PC-3 (cell line): ENCODE data around the gene STAT5A. TPM values are rescaled to one million over a fixed set of nuclear protein-coding genes. Genes with fewer than 3 reads are reported as not detected.

Experiments
- ATAC-seq: fragments of 200-7000 bp; cut with Tn5 transposase; 2 replicates; pipeline ENCODE4 v1.9.1; 2020; ENCODE audit warnings: mild to moderate bottlenecking, moderate library complexity
- BruUV-seq: library from RNA; stranded (reverse); fragments of 400-500 nt; replicated peaks from 2 replicates; lab custom pipeline; 2021; lab: Mats Ljungman, UMichigan
- CTCF ChIA-PET: fragments of 300-600 bp; sonication (Branson Sonifier 250); formaldehyde crosslinking; loops from one replicate; lab custom pipeline; 2022; ENCODE audit warnings: antibody characterized with exemption; lab: Charles Lee
- POLR2A ChIA-PET: fragments of 300-600 bp; sonication (Branson Sonifier 250); formaldehyde crosslinking; loops from one replicate; lab custom pipeline; 2022; ENCODE audit warnings: antibody characterized with exemption; ENCODE audit not compliant: unreplicated experiment; lab: Charles Lee
- DNase-seq: peaks from one replicate; pipeline ENCODE4 v3.0.0-alpha.2; 2015
- H2AFZ ChIP-seq: fragments of 300-600 bp; sonication (generic); 2 replicates; pipeline ENCODE4 v1.6.0; 2016; ENCODE audit warnings: antibody characterized with exemption, low read length
- H3F3A ChIP-seq: fragments of 300-600 bp; sonication (generic); one replicate; pipeline ENCODE4 v1.6.0; 2017; ENCODE audit warnings: antibody characterized with exemption, low read length, control low read depth, mild to moderate bottlenecking; ENCODE audit not compliant: unreplicated experiment
- H3K27ac ChIP-seq: fragments of 300-600 bp; sonication (generic); 2 replicates; pipeline ENCODE4 v1.5.1; 2016; ENCODE audit warnings: mild to moderate bottlenecking, low read length
- H3K27me3 ChIP-seq: fragments of 300-600 bp; sonication (generic); 2 replicates; pipeline ENCODE4 v1.6.1; 2016; ENCODE audit warnings: low read length, mixed read lengths
- H3K36me3 ChIP-seq: fragments of 300-600 bp; sonication (generic); 2 replicates; pipeline ENCODE4 v1.6.1; 2016; ENCODE audit warnings: low read depth, mixed run types, low read length, mixed read lengths
- H3K4me1 ChIP-seq: fragments of 300-600 bp; sonication (generic); 2 replicates; pipeline ENCODE4 v1.5.1; 2016; ENCODE audit warnings: low read length; ENCODE audit not compliant: insufficient read depth
- H3K4me2 ChIP-seq: fragments of 300-600 bp; sonication (generic); 2 replicates; pipeline ENCODE4 v1.6.0; 2016; ENCODE audit warnings: low read length
- H3K4me3 ChIP-seq: fragments of 300-600 bp; sonication (generic); 2 replicates; pipeline ENCODE4 v1.5.1; 2016; ENCODE audit warnings: mild to moderate bottlenecking, low read length, mixed read lengths
- H3K79me2 ChIP-seq: fragments of 300-600 bp; sonication (generic); 2 replicates; pipeline ENCODE4 v1.6.1; 2017; ENCODE audit warnings: low read length, mixed read lengths
- H3K9ac ChIP-seq: fragments of 300-600 bp; sonication (generic); 2 replicates; pipeline ENCODE4 v1.6.0; 2016; ENCODE audit warnings: mild to moderate bottlenecking, low read length
- H3K9me2 ChIP-seq: fragments of 300-600 bp; sonication (generic); replicated peaks from 2 replicates; pipeline ENCODE4 v1.6.1; 2016; ENCODE audit warnings: mixed run types, low read length, mixed read lengths
- H3K9me3 ChIP-seq: fragments of 300-600 bp; sonication (generic); 2 replicates; pipeline ENCODE4 v1.6.1; 2016; ENCODE audit warnings: low read length, mixed read lengths
- H4K20me1 ChIP-seq: fragments of 300-600 bp; sonication (generic); 2 replicates; pipeline ENCODE4 v1.6.1; 2016; ENCODE audit warnings: low read length, mixed read lengths
- EZH2 ChIP-seq: fragments of 300-600 bp; sonication (generic); IDR thresholded peaks from one replicate; pipeline ENCODE4 v1.6.1; 2017; ENCODE audit warnings: antibody characterized with exemption, mild to moderate bottlenecking, low read length; ENCODE audit not compliant: unreplicated experiment
- EZH2phosphoT487 ChIP-seq: fragments of 300-600 bp; sonication (generic); IDR thresholded peaks from 2 replicates; pipeline ENCODE4 v1.6.1; 2018; ENCODE audit warnings: mild to moderate bottlenecking, antibody characterized with exemption, low read length, borderline replicate concordance
- intact Hi-C: fragments of 100-400 bp; cut with micrococcal nuclease; formaldehyde crosslinking; loops from 2 replicates; pipeline ENCODE4 v1.9.0; 2023
- total RNA-seq: library from RNA; depleted of rRNA; stranded (reverse); fragments of >200 nt; gene quantifications from 2 replicates; pipeline ENCODE4 v1.2.3, GENCODE V29; 2014
- TF ChIP-seq, protein P1 (sequence below): fragments of 300-600 bp; sonication (generic); conservative IDR thresholded peaks from 2 replicates; pipeline ENCODE4 v1.5.1; 2017; ENCODE audit warnings: antibody characterized with exemption, low read depth, mild to moderate bottlenecking, low read length

STAT5A gene
- total RNA-seq, 1 experiment from 2014 or later, result not detected

DNA sequence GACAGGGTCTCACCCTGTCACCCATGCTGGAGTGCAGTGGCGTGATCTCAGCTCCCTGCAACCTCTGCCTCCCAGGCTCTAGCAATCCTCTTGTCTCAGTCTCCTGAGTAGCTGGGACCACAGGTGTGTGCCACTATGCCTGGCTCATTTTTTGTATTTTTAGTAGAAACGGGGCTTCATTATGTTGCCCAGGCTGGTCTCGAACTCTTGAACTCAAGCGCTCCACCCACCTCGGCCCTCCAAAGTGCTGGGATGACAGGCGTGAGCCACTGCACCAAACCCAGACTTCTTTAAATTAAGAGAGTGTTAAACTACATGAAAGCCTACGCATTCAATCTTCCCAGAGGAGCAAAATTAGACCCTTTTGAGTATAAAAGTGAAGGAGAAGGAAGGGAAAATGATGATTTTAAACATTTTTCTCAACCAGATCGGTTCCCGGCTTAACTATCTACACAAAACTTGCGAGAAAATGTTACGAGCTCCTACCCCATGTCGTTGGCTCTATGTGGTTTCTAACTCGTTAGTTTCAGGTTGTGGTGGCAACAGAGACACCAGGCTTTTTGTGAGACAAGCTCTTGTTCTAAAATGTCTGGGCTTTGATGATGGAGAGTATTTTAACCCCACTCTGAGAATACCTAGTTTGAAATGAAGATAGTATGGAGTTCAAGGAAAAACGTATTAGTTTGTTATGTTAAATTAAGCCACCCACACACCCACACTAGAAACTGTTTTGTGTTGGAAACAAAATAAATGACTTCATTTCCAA lies 38.4 kb upstream of the STAT5A start:
- CTCF ChIA-PET, result no interaction called here
- H4K20me1 ChIP-seq, result no peaks in the 10 kb centered on the region
- H3K9ac ChIP-seq, result no peak overlapping the region
- BruUV-seq, result no TSS peak
- POLR2A ChIA-PET, result no interaction called here
- no peaks in the 10 kb centered on the region for H3K79me2 ChIP-seq
- no peak overlapping the region for H3K4me2 ChIP-seq
- H3K9me2 ChIP-seq, result no peaks in the 10 kb centered on the region
- no peaks in the 10 kb centered on the region for H3K4me1 ChIP-seq
- ATAC-seq (no peak), DNase-seq (no peak)
- intact Hi-C loops, result no loop called here
- H3K36me3 ChIP-seq, result no peaks in the 10 kb centered on the region
- no peak overlapping the region for H3K27ac ChIP-seq
- no peak overlapping the region for H3K4me3 ChIP-seq
- H2AFZ ChIP-seq, result no peak overlapping the region
- H3K9me3 ChIP-seq, result no peaks in the 10 kb centered on the region
- H3K27me3 ChIP-seq, result no peaks in the 10 kb centered on the region
- no peaks in the 10 kb centered on the region for H3F3A ChIP-seq
- TF ChIP-seq EZH2phosphoT487 (no peak), EZH2 (no peak)
- TF ChIP-seq, protein P1, sequence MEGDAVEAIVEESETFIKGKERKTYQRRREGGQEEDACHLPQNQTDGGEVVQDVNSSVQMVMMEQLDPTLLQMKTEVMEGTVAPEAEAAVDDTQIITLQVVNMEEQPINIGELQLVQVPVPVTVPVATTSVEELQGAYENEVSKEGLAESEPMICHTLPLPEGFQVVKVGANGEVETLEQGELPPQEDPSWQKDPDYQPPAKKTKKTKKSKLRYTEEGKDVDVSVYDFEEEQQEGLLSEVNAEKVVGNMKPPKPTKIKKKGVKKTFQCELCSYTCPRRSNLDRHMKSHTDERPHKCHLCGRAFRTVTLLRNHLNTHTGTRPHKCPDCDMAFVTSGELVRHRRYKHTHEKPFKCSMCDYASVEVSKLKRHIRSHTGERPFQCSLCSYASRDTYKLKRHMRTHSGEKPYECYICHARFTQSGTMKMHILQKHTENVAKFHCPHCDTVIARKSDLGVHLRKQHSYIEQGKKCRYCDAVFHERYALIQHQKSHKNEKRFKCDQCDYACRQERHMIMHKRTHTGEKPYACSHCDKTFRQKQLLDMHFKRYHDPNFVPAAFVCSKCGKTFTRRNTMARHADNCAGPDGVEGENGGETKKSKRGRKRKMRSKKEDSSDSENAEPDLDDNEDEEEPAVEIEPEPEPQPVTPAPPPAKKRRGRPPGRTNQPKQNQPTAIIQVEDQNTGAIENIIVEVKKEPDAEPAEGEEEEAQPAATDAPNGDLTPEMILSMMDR, result no peak

DNA sequence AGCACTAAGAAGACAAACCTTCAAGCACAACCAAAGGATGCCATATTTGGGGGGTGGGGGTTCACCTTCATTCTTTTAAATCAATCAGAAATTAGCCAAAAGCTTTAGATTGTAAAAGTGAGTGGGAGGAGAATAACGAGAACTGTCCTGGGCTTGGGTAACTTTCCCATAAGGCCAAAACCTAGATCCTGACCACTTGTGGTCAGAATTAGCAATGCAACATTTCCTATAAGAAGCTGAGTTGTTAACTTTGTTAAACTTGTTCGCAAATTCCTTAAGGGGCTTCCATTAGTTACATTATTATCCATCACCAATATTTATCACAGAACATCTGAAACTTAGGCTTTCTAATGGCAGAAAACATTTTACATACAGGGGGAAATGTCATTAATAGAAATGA lies 37.2 kb upstream of the STAT5A start:
- Histone ChIP-seq H3K9ac (no peak overlapping the region), H3K36me3 (no peaks in the 10 kb centered on the region), H3K4me2 (no peak overlapping the region), H3K79me2 (no peaks in the 10 kb centered on the region), H4K20me1 (no peaks in the 10 kb centered on the region), H3K27me3 (no peaks in the 10 kb centered on the region), H3K4me3 (no peak overlapping the region), H3F3A (no peaks in the 10 kb centered on the region), H3K27ac (no peak overlapping the region), H3K4me1 (no peaks in the 10 kb centered on the region), H2AFZ (no peak overlapping the region), H3K9me3 (no peaks in the 10 kb centered on the region), H3K9me2 (no peaks in the 10 kb centered on the region)
- DNase-seq (no peak), ATAC-seq (no peak)
- intact Hi-C loops, result no loop called here
- TF ChIP-seq, protein P1, result no peak
- TF ChIP-seq EZH2, result no peak
- ChIA-PET CTCF (no interaction called here), POLR2A (no interaction called here)
- no TSS peak for BruUV-seq
